Osteoblast (primary cell): ENCODE measurements around the gene CSH2. TPM values are rescaled to one million over a fixed set of nuclear protein-coding genes. Genes with fewer than 3 reads are reported as not detected.
A peak's percentile ranks its signal among the peaks of the same experiment; 100 is the strongest.

Experiments
- DNase-seq: peaks from one replicate; pipeline ENCODE4 v3.0.0; 2011; ENCODE audit warnings: low spot score, mixed read lengths; ENCODE audit not compliant: insufficient read length; ENCODE audit errors: missing footprints
- H2AFZ ChIP-seq: 2 replicates; pipeline ENCODE4 v1.6.0; 2011; ENCODE audit warnings: mild to moderate bottlenecking, low read length
- H3K27ac ChIP-seq: 2 replicates; pipeline ENCODE4 v1.5.1; 2011; ENCODE audit warnings: mild to moderate bottlenecking, low read depth, low read length, moderate library complexity
- H3K27me3 ChIP-seq: 2 replicates; pipeline ENCODE4 v1.6.0; 2012; ENCODE audit warnings: mild to moderate bottlenecking, control low read depth, inconsistent platforms, low read length, moderate library complexity; ENCODE audit not compliant: insufficient read depth
- H3K36me3 ChIP-seq: 2 replicates; pipeline ENCODE4 v1.5.1; 2011; ENCODE audit warnings: mild to moderate bottlenecking, low read length, control low read depth, moderate library complexity; ENCODE audit not compliant: insufficient read depth
- H3K4me1 ChIP-seq: 2 replicates; pipeline ENCODE4 v1.5.1; 2011; ENCODE audit warnings: mild to moderate bottlenecking, low read length, control low read depth, moderate library complexity; ENCODE audit not compliant: insufficient read depth
- H3K4me2 ChIP-seq: 2 replicates; pipeline ENCODE4 v1.6.0; 2011; ENCODE audit warnings: mild to moderate bottlenecking, low read length; ENCODE audit not compliant: insufficient read depth
- H3K4me3 ChIP-seq: fragments of 200-600 bp; sonication (generic); 3 replicates; pipeline ENCODE4 v1.5.1; 2012; ENCODE audit warnings: mild to moderate bottlenecking, low read length, inconsistent platforms; ENCODE audit not compliant: insufficient read depth
- H3K79me2 ChIP-seq: 2 replicates; pipeline ENCODE4 v1.6.0; 2012; ENCODE audit warnings: mild to moderate bottlenecking, low read length, control low read depth, inconsistent platforms; ENCODE audit not compliant: insufficient read depth
- H3K9me3 ChIP-seq: 2 replicates; pipeline ENCODE4 v1.5.1; 2011; ENCODE audit warnings: low read depth, low read length, control low read depth
- H4K20me1 ChIP-seq: 2 replicates; pipeline ENCODE4 v1.6.0; 2012; ENCODE audit warnings: mild to moderate bottlenecking, low read length, control low read depth; ENCODE audit not compliant: insufficient read depth
- CTCF ChIP-seq: IDR thresholded peaks from 2 replicates; pipeline ENCODE4 v1.5.1; 2011; ENCODE audit warnings: mild to moderate bottlenecking, low read depth, low read length, moderate library complexity; ENCODE audit errors: extremely low read depth
- total RNA-seq: library from RNA; depleted of rRNA; stranded (reverse); fragments of >200 nt; gene quantifications from 2 replicates; pipeline ENCODE4 v1.2.3, GENCODE V29; 2012

The CSH2 gene
- total RNA-seq, 1 donor = not detected

GRCh38 chr17:63848834-63849689 is 24.4 kb downstream of the CSH2 start:
- TF ChIP-seq CTCF = peak; percentile 58
- Histone ChIP-seq H3K36me3 (no peaks in the 10 kb centered on the region), H3K79me2 (no peaks in the 10 kb centered on the region), H3K4me2 (peak overlapping the region; percentile 75), H4K20me1 (no peaks in the 10 kb centered on the region), H2AFZ (peak overlapping the region; percentile 91), H3K27me3 (no peaks in the 10 kb centered on the region), H3K4me3 (peak overlapping the region; percentile 58), H3K27ac (peak overlapping the region; percentile 51), H3K4me1 (peaks cover 3% of the 10 kb centered on the region), H3K9me3 (no peaks in the 10 kb centered on the region)
- DNase-seq = peak; percentile 99

GRCh38 chr17:63847525-63848249 is 25.8 kb downstream of the CSH2 start:
- no peak for TF ChIP-seq CTCF
- H4K20me1 ChIP-seq = no peaks in the 10 kb centered on the region
- no peaks in the 10 kb centered on the region for H3K27me3 ChIP-seq
- H3K4me2 ChIP-seq = no peak overlapping the region
- no peaks in the 10 kb centered on the region for H3K9me3 ChIP-seq
- H3K27ac ChIP-seq = no peak overlapping the region
- no peaks in the 10 kb centered on the region for H3K79me2 ChIP-seq
- no peak overlapping the region for H2AFZ ChIP-seq
- DNase-seq = peak; percentile 8
- H3K4me1 ChIP-seq = peaks cover 10% of the 10 kb centered on the region
- no peaks in the 10 kb centered on the region for H3K36me3 ChIP-seq
- H3K4me3 ChIP-seq = no peak overlapping the region

GRCh38 chr17:63845509-63845908 is 28.0 kb downstream of the CSH2 start:
- no peak overlapping the region for H2AFZ ChIP-seq
- H3K27me3 ChIP-seq = no peaks in the 10 kb centered on the region
- peaks cover 17% of the 10 kb centered on the region for H3K79me2 ChIP-seq
- H3K9me3 ChIP-seq = no peaks in the 10 kb centered on the region
- H3K4me2 ChIP-seq = no peak overlapping the region
- no peak overlapping the region for H3K4me3 ChIP-seq
- peaks cover 9% of the 10 kb centered on the region for H4K20me1 ChIP-seq
- DNase-seq = no peak
- peaks cover 20% of the 10 kb centered on the region for H3K4me1 ChIP-seq
- H3K27ac ChIP-seq = no peak overlapping the region
- H3K36me3 ChIP-seq = no peaks in the 10 kb centered on the region
- TF ChIP-seq CTCF = no peak
